ENCODE results near the gene LY86.

The LY86 gene

DNA sequence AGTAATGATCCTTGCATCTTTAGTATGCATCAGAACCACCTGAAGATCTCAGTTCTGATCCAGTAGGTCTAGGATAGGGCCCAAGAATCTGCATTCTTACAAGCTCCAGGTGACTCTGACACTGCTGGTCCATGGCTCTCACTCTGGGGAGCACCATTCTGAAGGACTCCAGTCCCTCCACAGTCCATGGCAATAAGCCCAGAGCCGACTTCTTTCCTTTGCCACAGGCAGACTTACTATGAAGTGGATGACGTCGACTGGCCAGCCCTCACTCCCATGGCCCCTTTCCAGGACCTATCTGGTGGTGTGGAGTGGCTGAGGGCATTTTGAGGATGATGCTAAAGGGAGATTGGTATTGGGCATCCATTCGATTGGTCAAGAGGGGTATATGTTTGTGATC, 21.8 kb upstream of the LY86 start:
- no peak for DNase-seq (ENCODE audit: extremely low spot score)
- ChIA-PET CTCF (no interaction called here), POLR2A (no interaction called here)
- TF ChIP-seq SUZ12 (IDR thresholded peaks at IDR 0.05) = no peak
- no peak for TF ChIP-seq FOXA1 (IDR thresholded peaks at IDR 0.05)

DNA sequence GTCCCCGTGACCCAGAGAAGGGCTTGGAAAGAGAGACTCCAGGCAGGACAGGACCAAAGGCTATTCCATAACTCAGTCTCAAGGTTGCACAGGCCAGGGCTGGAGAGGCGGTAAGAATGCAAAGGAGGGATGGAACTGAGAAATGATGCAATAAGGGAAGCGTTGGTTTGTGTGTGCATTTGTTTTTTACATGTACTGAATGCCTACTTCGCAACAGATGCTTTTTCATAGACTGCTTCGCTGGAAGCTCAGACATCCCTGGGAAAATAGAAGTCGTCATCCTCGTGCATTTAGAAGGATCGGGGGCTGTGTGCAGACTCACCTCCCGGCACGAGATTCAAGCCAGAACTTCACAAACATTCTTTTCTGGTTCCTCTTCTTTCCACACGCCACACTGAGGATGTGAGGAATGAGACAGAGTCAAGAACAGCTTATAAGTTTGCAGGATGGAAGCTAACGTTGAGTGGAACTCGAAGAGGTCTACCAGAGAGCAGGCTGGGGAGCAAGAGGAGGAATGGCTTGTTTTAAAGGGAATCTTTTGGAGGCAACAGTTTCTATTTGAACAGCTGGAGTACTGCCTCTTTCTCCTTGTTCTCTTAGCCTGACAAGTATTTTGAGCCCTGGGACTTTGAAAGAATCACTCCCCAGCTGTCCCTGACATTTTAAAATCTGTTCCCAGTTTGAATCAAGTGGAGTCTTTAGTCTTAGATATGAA, 19.3 kb upstream of the LY86 start:
- CTCF ChIA-PET = no interaction called here

DNA sequence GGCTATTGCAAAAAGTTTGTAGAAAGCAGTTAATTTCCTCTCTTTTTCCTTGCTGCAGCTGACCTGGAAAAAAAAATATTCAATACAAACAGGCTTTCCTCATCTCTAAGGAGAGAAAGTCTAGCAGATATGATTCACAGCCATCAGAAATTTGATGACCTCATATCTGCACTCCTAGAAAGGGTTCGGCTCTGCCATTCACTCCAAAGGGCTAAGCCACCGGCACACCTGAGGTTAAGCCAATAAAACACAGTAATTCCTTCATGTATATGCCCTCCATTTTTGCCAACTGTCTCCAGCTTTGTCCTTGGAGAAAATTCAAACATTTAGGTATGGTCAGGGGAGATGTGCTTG, 18.7 kb upstream of the LY86 start:
- POLR2A ChIA-PET = no interaction called here
- CTCF ChIA-PET = no interaction called here
- DNase-seq (ENCODE audit: extremely low spot score) = no peak
- TF ChIP-seq ARNT (IDR thresholded peaks at IDR 0.05) = no peak
- no peak for TF ChIP-seq FOXK2 (IDR thresholded peaks at IDR 0.05)
- no peak for TF ChIP-seq ZNF384 (IDR thresholded peaks at IDR 0.05)
- no peak for TF ChIP-seq ELF4 (IDR thresholded peaks at IDR 0.05)
- TF ChIP-seq TARDBP (IDR thresholded peaks at IDR 0.05) = no peak
- TF ChIP-seq SUZ12 (IDR thresholded peaks at IDR 0.05) = no peak
- TF ChIP-seq HDGF (IDR thresholded peaks at IDR 0.05; ENCODE audit: borderline replicate concordance) = no peak
- TF ChIP-seq L3MBTL2 (conservative IDR thresholded peaks at IDR 0.05) = no peak
- no peak for TF ChIP-seq BHLHE40 (IDR thresholded peaks at IDR 0.05; ENCODE audit: borderline replicate concordance)
- TF ChIP-seq LEF1 (IDR thresholded peaks at IDR 0.05; ENCODE audit: borderline replicate concordance) = no peak

More for the DNA sequence above, 19.3 kb upstream of the LY86 start:
- POLR2A ChIA-PET = no interaction called here
- no peak for TF ChIP-seq L3MBTL2 (conservative IDR thresholded peaks at IDR 0.05)
- TF ChIP-seq NFRKB (IDR thresholded peaks at IDR 0.05) = no peak
- TF ChIP-seq SP1 (IDR thresholded peaks at IDR 0.05) = no peak
- TF ChIP-seq BHLHE40 (IDR thresholded peaks at IDR 0.05; ENCODE audit: borderline replicate concordance) = no peak
- TF ChIP-seq ZNF384 (IDR thresholded peaks at IDR 0.05) = no peak
- TF ChIP-seq TARDBP (IDR thresholded peaks at IDR 0.05) = no peak
- TF ChIP-seq LEF1 (IDR thresholded peaks at IDR 0.05; ENCODE audit: borderline replicate concordance) = no peak
- TF ChIP-seq, protein P1, sequence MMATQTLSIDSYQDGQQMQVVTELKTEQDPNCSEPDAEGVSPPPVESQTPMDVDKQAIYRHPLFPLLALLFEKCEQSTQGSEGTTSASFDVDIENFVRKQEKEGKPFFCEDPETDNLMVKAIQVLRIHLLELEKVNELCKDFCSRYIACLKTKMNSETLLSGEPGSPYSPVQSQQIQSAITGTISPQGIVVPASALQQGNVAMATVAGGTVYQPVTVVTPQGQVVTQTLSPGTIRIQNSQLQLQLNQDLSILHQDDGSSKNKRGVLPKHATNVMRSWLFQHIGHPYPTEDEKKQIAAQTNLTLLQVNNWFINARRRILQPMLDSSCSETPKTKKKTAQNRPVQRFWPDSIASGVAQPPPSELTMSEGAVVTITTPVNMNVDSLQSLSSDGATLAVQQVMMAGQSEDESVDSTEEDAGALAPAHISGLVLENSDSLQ (IDR thresholded peaks at IDR 0.05) = no peak
- no peak for TF ChIP-seq CTBP1 (IDR thresholded peaks at IDR 0.05; ENCODE audit: borderline replicate concordance)
- TF ChIP-seq HDGF (IDR thresholded peaks at IDR 0.05; ENCODE audit: borderline replicate concordance) = no peak
- TF ChIP-seq ARNT (IDR thresholded peaks at IDR 0.05) = no peak
- TF ChIP-seq FOXA1 (IDR thresholded peaks at IDR 0.05) = no peak
- DNase-seq (ENCODE audit: extremely low spot score) = no peak

DNA sequence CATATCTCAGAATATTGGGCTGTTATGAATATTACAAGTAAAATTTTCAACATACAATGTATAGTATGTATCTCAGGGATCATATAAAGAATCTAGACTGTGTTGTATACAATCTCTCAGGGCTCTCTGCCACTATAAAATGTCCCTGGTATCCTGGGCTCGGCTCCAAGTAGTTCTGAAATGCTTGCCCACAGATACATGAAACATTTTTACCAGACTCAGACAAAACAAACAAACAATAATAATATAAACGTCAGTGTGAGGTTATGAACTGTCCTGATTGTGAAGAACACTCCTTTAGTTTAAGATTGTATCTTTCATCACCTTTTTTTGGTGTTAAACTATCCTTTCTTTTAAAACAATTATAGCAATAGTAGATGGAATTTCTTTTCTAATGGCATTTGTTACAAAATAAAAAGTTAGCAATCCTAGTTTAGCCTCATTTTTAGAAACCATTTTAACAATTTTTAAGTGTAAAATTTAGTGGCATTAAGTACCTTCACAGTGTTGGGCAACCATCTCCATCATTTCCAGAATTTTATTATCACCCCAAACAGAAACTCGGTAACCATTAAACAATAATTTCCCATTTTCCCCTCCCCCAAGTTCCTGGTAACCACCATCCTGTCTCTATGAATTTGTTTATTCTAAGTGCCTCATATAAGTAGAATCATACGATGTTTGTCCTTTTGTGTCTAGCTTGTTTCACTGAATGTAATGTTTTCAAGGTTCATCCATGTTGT, 17.4 kb upstream of the LY86 start:
- ChIA-PET POLR2A (no interaction called here), CTCF (no interaction called here)
- DNase-seq (ENCODE audit: extremely low spot score) = no peak
- TF ChIP-seq ARNT (IDR thresholded peaks at IDR 0.05) (no peak), BHLHE40 (IDR thresholded peaks at IDR 0.05; ENCODE audit: borderline replicate concordance) (no peak)
- TF ChIP-seq, protein P1 (IDR thresholded peaks at IDR 0.05) = no peak

DNA sequence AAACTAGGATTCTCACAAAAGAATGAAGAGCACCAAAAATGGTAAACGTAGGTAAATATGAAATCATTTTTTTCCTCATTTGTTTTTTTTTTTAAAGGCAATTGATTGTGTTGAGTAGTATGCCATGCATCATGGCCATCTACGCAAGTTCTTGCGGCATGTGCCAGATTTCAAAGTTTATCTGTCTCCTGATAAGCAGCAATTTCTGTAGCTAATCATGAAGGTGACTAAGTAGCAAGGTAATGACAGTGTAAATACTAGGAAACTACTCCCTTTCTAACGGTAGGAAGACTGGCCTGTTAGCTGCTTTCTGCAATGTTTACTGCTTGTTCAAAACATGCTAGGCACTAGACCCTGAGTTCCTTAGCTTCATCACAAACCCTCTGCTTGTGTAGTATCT, 13.4 kb upstream of the LY86 start:
- ChIA-PET POLR2A (no interaction called here), CTCF (no interaction called here)
- no peak for DNase-seq (ENCODE audit: extremely low spot score)
- TF ChIP-seq FOXK2 (IDR thresholded peaks at IDR 0.05) (no peak), HDGF (IDR thresholded peaks at IDR 0.05; ENCODE audit: borderline replicate concordance) (no peak)
- TF ChIP-seq, protein P1 (IDR thresholded peaks at IDR 0.05) = no peak

DNA sequence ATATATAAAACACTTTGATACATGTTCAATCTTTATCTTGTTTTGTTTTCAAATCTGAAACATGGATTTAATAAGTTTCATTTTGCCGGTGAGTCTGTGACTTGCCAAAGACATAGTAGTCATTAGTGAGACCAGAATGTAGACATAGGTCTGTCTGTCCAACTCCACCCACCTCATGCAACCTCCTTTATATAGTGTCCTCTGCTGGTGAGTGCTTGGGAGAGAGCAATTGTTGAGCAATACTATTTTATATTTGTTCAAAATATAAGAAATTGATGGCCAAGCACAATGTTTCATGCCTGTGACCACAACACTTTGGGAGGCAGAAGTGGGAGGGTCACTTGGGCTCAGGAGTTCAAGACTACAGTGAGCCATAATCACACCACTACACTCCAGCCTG, 10.8 kb upstream of the LY86 start:
- no peak for DNase-seq (ENCODE audit: extremely low spot score)
- ChIA-PET POLR2A (no interaction called here), CTCF (no interaction called here)
- no peak for TF ChIP-seq TARDBP (IDR thresholded peaks at IDR 0.05)
- TF ChIP-seq HDGF (IDR thresholded peaks at IDR 0.05; ENCODE audit: borderline replicate concordance) = no peak
- no peak for TF ChIP-seq NFRKB (IDR thresholded peaks at IDR 0.05)
- no peak for TF ChIP-seq ARNT (IDR thresholded peaks at IDR 0.05)
- no peak for TF ChIP-seq CTBP1 (IDR thresholded peaks at IDR 0.05; ENCODE audit: borderline replicate concordance)
- no peak for TF ChIP-seq SP1 (IDR thresholded peaks at IDR 0.05)
- no peak for TF ChIP-seq SUZ12 (IDR thresholded peaks at IDR 0.05)
- TF ChIP-seq L3MBTL2 (conservative IDR thresholded peaks at IDR 0.05) = no peak
- TF ChIP-seq, protein P1 (IDR thresholded peaks at IDR 0.05) = no peak
- TF ChIP-seq BHLHE40 (IDR thresholded peaks at IDR 0.05; ENCODE audit: borderline replicate concordance) = no peak
- TF ChIP-seq ELF4 (IDR thresholded peaks at IDR 0.05) = no peak
- no peak for TF ChIP-seq ZNF384 (IDR thresholded peaks at IDR 0.05)
- no peak for TF ChIP-seq FOXM1 (IDR thresholded peaks at IDR 0.05; ENCODE audit: borderline replicate concordance)
- no peak for TF ChIP-seq FOXK2 (IDR thresholded peaks at IDR 0.05)
- no peak for TF ChIP-seq LEF1 (IDR thresholded peaks at IDR 0.05; ENCODE audit: borderline replicate concordance)
- TF ChIP-seq FOXA1 (IDR thresholded peaks at IDR 0.05) = no peak

Measured in HEK293T (cell line).